ENCODE measurements around the gene PTPRB.

- TF ChIP-seq CTCF (IDR thresholded peaks at IDR 0.05), result no peak
- no peak for TF ChIP-seq POLR2A (IDR thresholded peaks at IDR 0.05)
These were observed 168.5 kb downstream of the PTPRB start for GRCh38 chr12:70468741-70469140.
